Measurements from ENCODE around the gene SRC. TPM values are rescaled to one million over a fixed set of nuclear protein-coding genes. Genes with fewer than 3 reads are reported as not detected.
"Not testable (repeated sequence)": the region's sequence is repeated elsewhere in the genome, so short reads cannot be mapped to it uniquely, and the experiment has no call there.

Gene SRC
- total and polyA plus RNA-seq, 8 donors = 21.3 to 78.4 (median 36.8) TPM

DNA sequence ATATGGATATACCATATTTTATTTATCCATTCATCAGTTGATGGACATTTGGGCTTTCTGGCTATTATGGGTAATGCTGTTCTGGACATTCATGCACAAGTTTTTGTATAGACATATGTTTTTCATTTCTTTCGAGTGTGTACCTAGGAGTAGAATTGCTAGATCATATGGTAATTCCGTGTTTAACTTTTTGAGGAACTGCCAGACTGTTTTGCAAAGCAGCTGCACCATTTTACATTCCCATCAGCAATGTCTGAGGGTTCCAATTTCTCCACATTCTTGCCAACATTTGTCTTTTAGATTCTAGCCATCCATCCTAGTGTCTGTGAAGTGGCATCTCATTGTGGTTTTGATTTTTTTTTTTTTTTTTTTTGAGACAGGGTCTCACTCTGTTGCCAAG lies 20.8 kb downstream of the SRC start:
- WGBS, 2 donors = 52 to 75% methylated on average over 2 of the region's 2 CpGs
- no peaks in the 10 kb centered on the region for H3K4me1 ChIP-seq
- ATAC-seq (no peak), DNase-seq (no peak), FAIRE-seq (no peak)
- no peaks in the 10 kb centered on the region for H3K9me3 ChIP-seq
- H3K4me3 ChIP-seq = no peak overlapping the region
- intact Hi-C loops (cut with DNase I) = loop anchor here in 1 of 3 donors (10.0 kb wide), 1 partner anchor 82 kb away; the partner anchor contains the start of gene MANBAL
- H3K27me3 ChIP-seq = no peaks in the 10 kb centered on the region
- H3K36me3 ChIP-seq = peaks cover 0 to 13% (median 0%) of the 10 kb centered on the region in 3 donors
- H3K27ac ChIP-seq = no peak overlapping the region
- TF ChIP-seq, protein P1, sequence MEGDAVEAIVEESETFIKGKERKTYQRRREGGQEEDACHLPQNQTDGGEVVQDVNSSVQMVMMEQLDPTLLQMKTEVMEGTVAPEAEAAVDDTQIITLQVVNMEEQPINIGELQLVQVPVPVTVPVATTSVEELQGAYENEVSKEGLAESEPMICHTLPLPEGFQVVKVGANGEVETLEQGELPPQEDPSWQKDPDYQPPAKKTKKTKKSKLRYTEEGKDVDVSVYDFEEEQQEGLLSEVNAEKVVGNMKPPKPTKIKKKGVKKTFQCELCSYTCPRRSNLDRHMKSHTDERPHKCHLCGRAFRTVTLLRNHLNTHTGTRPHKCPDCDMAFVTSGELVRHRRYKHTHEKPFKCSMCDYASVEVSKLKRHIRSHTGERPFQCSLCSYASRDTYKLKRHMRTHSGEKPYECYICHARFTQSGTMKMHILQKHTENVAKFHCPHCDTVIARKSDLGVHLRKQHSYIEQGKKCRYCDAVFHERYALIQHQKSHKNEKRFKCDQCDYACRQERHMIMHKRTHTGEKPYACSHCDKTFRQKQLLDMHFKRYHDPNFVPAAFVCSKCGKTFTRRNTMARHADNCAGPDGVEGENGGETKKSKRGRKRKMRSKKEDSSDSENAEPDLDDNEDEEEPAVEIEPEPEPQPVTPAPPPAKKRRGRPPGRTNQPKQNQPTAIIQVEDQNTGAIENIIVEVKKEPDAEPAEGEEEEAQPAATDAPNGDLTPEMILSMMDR (IDR thresholded peaks at IDR 0.05) = no peak

DNA sequence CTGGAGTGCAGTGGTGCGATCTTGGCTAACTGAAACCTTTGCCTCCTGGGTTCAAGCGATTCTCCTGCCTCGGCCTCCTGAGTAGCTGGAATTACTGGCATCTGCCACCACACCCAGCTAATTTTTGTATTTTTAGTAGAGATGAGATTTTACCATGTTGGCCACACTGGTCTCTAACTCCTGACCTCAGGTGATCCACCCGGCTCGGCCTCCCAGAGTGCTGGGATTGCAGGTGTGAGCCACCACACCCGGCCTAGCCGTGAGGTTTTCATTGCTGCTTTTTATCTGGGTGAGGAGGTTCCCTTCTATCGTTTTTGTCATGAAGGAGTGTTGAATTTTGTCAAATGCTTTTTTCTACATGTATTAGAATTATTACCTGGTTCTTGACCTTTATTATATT lies 23.9 kb downstream of the SRC start:
- 94% methylated on average over 8 of the region's 8 CpGs for WGBS, 2 donors
- Histone ChIP-seq H3K27ac (no peak overlapping the region), H3K36me3 (peaks cover 0 to 13% (median 0%) of the 10 kb centered on the region in 3 donors), H3K9me3 (no peaks in the 10 kb centered on the region), H3K4me3 (no peak overlapping the region), H3K27me3 (no peaks in the 10 kb centered on the region), H3K4me1 (no peaks in the 10 kb centered on the region)
- DNase-seq (no peak), FAIRE-seq (no peak), ATAC-seq (no peak)
- intact Hi-C loops (cut with DNase I) = loop anchor here in 1 of 3 donors (10.0 kb wide), 1 partner anchor 85 kb away; the partner anchor contains the start of gene MANBAL
- TF ChIP-seq, protein P1 (IDR thresholded peaks at IDR 0.05) = no peak

DNA sequence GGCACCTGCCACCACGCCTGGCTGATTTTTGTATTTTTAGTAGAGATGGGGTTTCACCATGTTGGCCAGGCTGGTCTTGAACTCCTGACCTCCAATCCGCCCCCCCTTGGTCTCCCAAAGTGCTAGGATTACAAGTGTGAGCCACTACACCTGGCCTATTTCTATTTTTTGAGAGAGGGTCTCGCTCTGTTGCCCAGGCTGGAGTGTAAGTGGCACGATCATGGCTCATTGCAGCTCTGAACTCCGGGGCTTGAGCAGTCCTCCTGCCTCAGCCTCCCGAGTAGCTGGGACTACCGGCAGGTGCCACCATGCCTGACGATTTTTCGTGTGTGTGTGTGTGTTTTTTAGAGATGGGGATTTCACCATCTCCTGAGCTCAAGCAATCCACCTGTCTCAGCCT lies 25.9 kb downstream of the SRC start:
- FAIRE-seq; H3K4me3 ChIP-seq; intact Hi-C loops (cut with DNase I); DNase-seq; H3K4me1 ChIP-seq; H3K36me3 ChIP-seq; H3K9me3 ChIP-seq; ATAC-seq; H3K27ac ChIP-seq; H3K27me3 ChIP-seq: not testable (repeated sequence)
- 93 to 96% methylated on average over 9 of the region's 9 CpGs for WGBS, 2 donors

DNA sequence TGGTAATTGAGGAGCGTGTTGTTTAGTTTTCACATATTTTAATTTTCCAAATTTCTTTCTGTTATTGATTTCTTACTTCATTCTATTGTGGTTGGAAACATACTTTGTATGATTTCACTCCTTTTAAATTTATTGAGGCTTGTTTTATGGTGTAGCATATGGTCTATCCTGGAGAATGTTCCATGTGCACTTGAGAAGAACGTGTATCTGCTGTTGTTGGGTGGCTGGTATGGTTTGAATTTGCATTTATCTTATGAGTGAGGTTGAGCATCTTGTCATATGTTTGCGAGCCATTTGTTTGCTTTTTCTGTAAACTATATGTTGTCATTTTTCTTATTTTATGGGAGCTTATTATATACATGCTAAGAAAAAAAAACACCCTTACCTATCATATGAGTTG lies 26.5 kb downstream of the SRC start:
- TF ChIP-seq, protein P1 (IDR thresholded peaks at IDR 0.05) = no peak
- no peak for DNase-seq
- no peak overlapping the region for H3K27ac ChIP-seq
- H3K9me3 ChIP-seq = no peaks in the 10 kb centered on the region
- H3K4me1 ChIP-seq = no peaks in the 10 kb centered on the region
- ATAC-seq = no peak
- intact Hi-C loops (cut with DNase I) = no loop called here
- no peak overlapping the region for H3K4me3 ChIP-seq
- H3K27me3 ChIP-seq = no peaks in the 10 kb centered on the region
- H3K36me3 ChIP-seq = peaks cover 0 to 7% (median 4%) of the 10 kb centered on the region in 3 donors
- FAIRE-seq = no peak
- 80 to 91% methylated on average over 3 of the region's 3 CpGs for WGBS, 2 donors

DNA sequence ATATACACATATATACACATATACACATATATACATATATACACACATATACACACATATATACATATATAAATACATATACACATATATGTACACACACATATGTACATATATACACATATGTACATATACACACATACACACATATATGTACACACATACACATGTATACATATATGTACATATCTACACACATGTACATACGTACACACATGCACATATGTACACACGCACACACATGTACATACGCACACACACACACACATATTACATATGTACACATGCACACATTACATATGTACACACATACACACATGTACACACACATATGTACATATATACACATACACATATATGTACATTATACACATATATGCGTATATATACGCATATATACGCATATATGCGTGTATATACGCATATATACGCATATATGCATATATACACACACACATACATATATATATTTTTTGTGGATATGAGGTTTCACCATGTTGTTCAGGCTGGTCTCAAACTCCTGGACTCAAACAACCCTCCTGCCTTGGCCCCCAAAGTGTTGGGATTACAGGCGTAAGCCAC lies 27.2 kb downstream of the SRC start:
- Histone ChIP-seq H3K9me3 (no peaks in the 10 kb centered on the region), H3K27me3 (no peaks in the 10 kb centered on the region), H3K4me1 (no peaks in the 10 kb centered on the region), H3K4me3 (no peak overlapping the region), H3K36me3 (peaks cover 0 to 7% (median 4%) of the 10 kb centered on the region in 3 donors), H3K27ac (no peak overlapping the region)
- intact Hi-C loops (cut with DNase I) = no loop called here
- ATAC-seq (no peak), DNase-seq (no peak), FAIRE-seq (no peak)
- TF ChIP-seq, protein P1 (IDR thresholded peaks at IDR 0.05) = no peak
- WGBS, 2 donors = 86% methylated on average over 10 of the region's 10 CpGs

Measured in pancreas (tissue), 10 donors.